Activated T-cell treated with anti-CD3 and anti-CD28 coated beads for 24 hours (primary cell): ENCODE measurements around the gene SDHB.
"Not testable (repeated sequence)": the region's sequence is repeated elsewhere in the genome, so short reads cannot be mapped to it uniquely, and the experiment has no call there.

Experiments used
- DNase-seq: peaks from one replicate; pipeline ENCODE4 v3.0.0-alpha.2; 2020; ENCODE audit warnings: low read depth

Gene SDHB

DNA sequence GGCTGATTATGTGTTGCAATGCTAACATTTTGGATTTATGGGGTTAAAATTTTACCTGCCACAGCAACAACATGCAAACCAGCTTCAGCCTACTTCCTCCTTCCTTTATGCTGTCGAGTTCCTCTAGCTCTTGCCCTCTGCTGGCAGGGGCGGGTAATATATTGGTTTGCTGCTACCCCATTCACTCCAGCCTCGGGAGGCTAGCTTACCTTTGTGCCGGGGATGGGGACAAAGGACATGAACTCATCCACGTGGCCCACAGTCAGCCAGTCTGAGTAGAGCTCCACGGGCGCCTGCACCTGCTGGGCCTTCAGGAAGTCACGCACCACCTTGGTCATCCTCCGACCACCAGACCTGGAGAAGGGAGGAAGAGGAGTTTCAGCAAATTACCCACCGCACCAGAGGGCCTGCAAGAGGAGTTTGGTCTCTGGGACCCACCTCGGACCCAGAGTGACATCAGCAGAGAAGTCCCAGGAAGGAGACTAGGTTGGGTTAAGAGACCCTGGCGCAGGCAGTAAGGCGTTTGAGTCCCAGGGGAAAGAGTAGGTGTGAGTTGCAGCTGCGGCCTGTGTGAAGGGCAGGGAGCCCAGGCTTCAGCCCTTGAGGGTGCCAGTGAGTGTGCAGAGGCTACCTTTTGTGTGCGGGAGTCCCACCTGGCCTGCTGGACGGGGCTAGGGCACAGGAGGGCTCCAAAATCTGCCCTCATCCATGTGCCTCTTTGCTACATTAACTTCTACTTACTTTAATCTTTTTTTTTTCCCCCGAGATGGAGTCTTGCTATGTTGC, 21.8 kb upstream of the SDHB start:
- no peak for DNase-seq

DNA sequence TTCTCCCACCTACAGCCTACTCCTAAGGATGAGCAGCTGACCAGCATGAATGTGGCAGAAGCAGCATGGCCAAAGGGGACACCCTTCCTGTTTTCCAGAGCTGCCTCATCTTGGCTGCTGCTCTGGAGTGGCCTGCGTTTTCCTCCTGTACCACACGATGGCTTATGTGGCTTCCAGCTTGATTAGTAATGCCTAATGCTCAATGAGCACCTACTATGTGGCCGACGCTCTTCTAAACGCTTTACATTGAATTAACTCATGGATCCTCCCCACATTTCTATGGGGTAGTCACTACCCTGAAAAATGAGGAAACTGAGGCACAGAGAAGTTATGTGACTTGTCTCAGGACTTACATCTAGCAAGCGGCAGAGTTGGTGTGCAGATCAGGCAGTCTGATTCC, 18.0 kb upstream of the SDHB start:
- no peak for DNase-seq

DNA sequence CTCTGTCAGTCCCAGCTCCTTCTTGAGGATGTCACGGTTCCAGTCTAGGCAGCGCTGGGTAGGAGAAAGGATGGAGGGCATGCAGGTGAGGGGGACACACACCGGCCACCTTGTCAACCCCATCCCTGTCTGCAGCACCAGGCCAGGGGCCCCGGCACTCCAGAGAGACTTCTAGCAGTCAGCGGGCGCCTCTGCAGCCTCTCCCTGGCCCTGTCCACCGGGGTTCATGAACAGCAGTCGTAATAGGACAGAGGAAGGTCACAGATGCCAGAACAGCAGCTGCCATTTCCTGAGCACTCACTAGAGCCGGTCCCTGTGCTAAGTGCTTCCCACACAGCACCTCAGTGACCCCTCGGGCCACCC, 16.3 kb upstream of the SDHB start:
- no peak for DNase-seq

DNA sequence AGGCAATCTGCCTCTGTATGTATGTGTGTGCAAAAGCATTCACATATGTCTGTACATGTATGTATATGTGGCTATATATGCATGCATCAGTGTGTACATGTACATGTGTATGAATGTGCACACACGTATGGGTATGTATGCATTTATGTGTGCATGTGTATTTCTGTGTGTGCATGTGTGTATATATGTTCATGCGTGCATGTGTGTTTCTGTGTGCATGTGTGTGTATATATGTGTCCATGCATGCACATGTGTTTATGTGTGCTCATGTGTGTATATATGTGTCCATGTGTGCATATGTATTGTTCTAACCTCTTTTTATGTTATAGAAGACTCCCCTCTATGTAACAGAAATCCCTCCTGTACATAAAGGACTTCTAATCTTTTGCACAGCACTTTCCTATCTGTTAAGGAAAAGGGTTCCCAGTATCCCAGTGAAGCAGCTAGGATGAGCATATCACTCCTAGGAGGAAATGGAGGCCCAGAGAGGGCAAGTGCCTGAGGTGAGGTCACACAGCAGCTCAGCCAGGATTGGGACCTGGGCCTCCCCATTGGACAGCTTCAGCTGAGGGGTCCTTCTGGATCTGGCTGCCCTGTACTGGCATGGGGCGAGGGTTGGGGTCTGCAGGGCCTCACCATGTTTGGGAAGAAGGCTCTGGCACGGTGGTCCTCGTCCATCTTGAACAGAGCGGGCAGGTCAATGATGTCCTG, 15.8 kb upstream of the SDHB start:
- DNase-seq, result no peak

GRCh38 chr1:17068789-17069188, 15.0 kb upstream of the SDHB start:
- no peak for DNase-seq

GRCh38 chr1:17067465-17068240, 13.8 kb upstream of the SDHB start:
- DNase-seq, result no peak

GRCh38 chr1:17067069-17067426, 13.2 kb upstream of the SDHB start:
- no peak for DNase-seq

GRCh38 chr1:17066361-17067068, 12.7 kb upstream of the SDHB start:
- DNase-seq, result no peak

GRCh38 chr1:17065666-17066065, 11.8 kb upstream of the SDHB start:
- DNase-seq, result no peak

DNA sequence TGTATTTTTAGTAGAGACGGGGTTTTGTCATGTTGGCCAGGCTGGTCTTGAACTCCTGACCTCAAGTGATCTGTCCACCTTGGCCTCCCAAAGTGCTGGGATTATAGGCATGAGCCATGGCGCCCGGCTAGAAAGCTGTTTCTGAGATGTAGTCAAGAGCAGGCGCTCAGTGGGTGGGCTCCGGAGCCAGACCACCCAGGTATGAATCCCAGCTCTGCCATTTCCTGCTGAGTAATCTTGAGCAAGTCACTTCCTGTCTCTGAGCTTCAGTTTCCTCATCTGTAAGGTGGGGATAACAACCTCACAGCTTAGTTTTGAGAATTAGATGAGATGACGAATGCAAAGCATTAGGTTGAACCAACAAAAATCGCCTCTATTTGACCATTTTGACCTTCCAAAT, 8.9 kb upstream of the SDHB start:
- not testable (repeated sequence) for DNase-seq

DNA sequence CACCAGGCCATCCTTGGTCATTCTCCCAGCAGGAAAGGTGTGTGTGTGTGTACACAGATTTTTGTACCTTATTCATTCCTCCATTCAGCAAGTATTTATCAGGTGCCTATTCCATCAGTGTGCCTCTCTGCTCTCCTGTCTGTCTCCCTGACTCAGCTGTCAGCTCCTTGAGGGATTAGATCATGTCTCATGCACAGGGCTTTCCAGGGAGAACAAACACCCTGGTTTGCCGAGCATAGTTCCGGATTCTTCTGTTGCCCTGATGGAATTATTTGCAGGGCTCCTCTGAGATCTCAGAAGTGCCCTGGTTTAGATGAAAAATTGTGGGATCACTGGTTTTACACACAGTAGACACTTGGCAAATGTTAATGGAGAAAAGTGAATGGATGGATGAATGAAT, 8.1 kb upstream of the SDHB start:
- no peak for DNase-seq

- no peak for DNase-seq
These were observed 7.7 kb upstream of the SDHB start for GRCh38 chr1:17061486-17061885.

DNA sequence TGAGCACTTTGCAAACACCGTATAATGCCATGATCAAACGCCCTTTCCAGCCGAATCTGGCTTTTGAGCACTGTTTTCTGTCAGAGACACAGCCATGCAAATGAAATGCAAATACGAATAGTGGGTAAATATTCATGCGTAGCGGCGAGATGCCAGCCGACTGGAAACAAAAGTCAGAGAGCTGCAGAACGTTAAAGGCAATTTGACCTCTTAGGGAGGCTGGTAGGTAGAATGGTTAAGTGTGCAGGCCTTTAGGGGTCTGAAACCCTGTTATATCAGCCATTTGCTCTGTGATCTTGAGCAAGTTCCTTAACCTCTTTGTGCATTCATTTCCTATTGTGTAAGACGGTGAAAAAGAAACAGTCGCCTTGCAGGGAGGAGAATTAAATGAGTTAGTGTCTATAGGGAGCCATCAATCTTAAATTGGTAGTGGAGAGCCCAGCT, 6.5 kb upstream of the SDHB start:
- DNase-seq, result no peak

GRCh38 chr1:17059391-17060305, 5.8 kb upstream of the SDHB start:
- DNase-seq, result no peak

DNA sequence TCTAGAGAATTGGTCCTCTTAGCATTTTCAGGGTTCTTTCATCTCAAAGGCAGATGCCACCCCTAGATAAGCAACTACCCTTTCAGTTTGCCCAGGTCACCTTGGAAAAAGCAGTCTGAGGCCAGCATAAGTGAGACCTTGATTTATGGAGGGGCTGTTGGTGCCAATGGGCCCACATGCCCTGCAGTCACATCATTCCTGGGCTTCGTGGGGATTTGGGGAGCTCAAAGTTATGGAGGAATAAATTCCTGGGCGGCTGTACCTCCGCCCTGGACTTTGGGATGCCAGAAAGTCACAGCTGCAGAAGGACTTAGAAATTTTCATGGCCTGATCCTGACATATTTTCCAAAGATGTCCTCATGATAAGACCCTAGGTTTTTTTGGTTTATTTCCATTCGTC, 2.7 kb upstream of the SDHB start:
- no peak for DNase-seq

DNA sequence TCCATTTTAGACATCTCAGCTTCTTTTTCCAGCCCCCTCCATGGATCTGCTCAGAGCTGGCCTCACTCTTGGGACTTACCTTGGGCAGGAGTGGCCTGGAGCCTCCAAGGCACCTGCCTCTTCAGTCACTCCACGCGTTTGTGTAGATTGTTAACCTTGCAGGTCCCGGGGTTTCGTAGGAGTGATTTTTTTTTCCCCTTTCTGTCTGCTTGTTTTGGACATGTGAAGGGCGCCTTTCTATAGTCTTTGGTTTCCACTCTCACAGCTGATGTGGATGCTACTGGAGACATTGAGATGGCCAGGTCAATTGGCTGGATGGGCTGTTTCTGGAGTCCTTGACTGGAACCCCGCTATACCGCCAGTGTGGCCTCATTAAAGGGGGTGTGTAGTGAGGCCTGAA, 2.0 kb upstream of the SDHB start:
- DNase-seq, result no peak

DNA sequence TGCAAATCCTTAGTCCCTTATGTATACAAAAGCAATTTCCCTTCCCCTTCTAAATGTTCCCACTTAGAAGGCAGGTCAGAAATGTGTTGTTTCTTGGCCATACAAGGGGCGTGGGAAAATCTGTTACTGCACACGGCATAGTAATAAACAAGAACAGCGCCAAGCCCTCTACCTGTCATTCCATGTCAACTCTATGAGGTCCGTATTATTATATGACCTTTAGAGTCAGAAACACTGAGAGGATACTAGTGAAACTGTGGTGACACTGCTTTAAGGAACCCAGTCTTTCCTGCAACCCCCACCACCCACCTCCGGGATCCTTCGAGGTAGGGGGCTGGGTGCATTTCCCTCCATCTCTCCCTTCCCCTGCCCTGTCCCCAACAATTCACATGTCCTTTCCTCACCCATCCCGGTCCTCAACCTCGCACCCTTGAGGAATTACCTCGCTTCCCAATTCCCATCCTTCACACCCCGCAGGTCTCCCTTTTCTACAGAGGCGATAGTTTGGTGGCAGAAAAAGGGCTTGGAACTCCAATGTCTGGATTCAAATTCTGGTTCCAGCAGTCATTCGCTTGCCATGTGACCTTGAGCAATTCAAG, 647 bp downstream of the SDHB start:
- no peak for DNase-seq

GRCh38 chr1:17052641-17053040, 1.2 kb downstream of the SDHB start:
- no peak for DNase-seq

- DNase-seq, result no peak
These were observed 1.8 kb downstream of the SDHB start for GRCh38 chr1:17052038-17052437.

DNA sequence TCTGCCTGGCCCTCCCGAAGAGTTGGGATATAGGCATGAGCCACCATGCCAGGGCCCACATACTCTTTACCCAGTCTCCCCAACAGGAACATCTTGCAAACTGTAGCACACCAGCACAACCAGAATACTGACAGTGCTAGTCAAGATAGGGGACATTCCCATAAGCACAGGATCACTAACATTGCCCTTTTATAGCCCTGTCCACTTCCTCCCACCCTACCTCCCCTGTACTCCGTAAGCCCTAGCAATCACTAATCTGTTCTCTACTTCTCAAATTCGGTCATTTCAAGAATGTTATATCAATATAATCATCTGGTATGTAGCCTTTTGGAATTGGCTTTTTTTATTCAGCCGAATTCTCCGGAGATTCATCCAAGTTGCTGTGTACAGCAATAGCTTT, 5.9 kb downstream of the SDHB start:
- DNase-seq, result no peak

- no peak for DNase-seq
These were observed 7.5 kb downstream of the SDHB start for GRCh38 chr1:17046334-17046657.
